ENCODE measurements around the gene UACA.
"Not testable (repeated sequence)": the region's sequence is repeated elsewhere in the genome, so short reads cannot be mapped to it uniquely, and the experiment has no call there.

The UACA gene

GRCh38 chr15:70704166-70704565 lies 59.2 kb downstream of the UACA start:
- DNase-seq = no peak

- no peak for DNase-seq
Observed at GRCh38 chr15:70703096-70703878, 60.1 kb downstream of the UACA start.

GRCh38 chr15:70702584-70702983 lies 60.8 kb downstream of the UACA start:
- no peak for DNase-seq

- no peak for DNase-seq
Observed at GRCh38 chr15:70701891-70702568, 61.3 kb downstream of the UACA start.

GRCh38 chr15:70701171-70701570 lies 62.2 kb downstream of the UACA start:
- no peak for DNase-seq

- no peak for DNase-seq
Observed at GRCh38 chr15:70699890-70700289, 63.5 kb downstream of the UACA start.

GRCh38 chr15:70698836-70699390 lies 64.4 kb downstream of the UACA start:
- DNase-seq = no peak

GRCh38 chr15:70698426-70698825 lies 64.9 kb downstream of the UACA start:
- DNase-seq = no peak

GRCh38 chr15:70690491-70691276 lies 72.7 kb downstream of the UACA start:
- DNase-seq = no peak

GRCh38 chr15:70690021-70690420 lies 73.3 kb downstream of the UACA start:
- no peak for DNase-seq

GRCh38 chr15:70687482-70687881 lies 75.9 kb downstream of the UACA start:
- DNase-seq = no peak

- DNase-seq = no peak
Observed at GRCh38 chr15:70680817-70681216, 82.5 kb downstream of the UACA start.

- no peak for DNase-seq
Observed at GRCh38 chr15:70679919-70680231, 83.5 kb downstream of the UACA start.

- no peak for DNase-seq
Observed at GRCh38 chr15:70672081-70672480, 91.3 kb downstream of the UACA start.

GRCh38 chr15:70670680-70671079 lies 92.7 kb downstream of the UACA start:
- DNase-seq = no peak

GRCh38 chr15:70669966-70670658 lies 93.2 kb downstream of the UACA start:
- no peak for DNase-seq

GRCh38 chr15:70669006-70669602 lies 94.3 kb downstream of the UACA start:
- DNase-seq = no peak

- no peak for DNase-seq
Observed at GRCh38 chr15:70665599-70665998, 97.8 kb downstream of the UACA start.

GRCh38 chr15:70664494-70664893 lies 98.9 kb downstream of the UACA start:
- DNase-seq = no peak

GRCh38 chr15:70663069-70663468 lies 100.3 kb downstream of the UACA start:
- not testable (repeated sequence) for DNase-seq

GRCh38 chr15:70659662-70660061 lies 103.7 kb downstream of the UACA start:
- no peak for DNase-seq

- no peak for DNase-seq
Observed at GRCh38 chr15:70658641-70659040, 104.7 kb downstream of the UACA start.

GRCh38 chr15:70653426-70653825 lies 109.9 kb downstream of the UACA start:
- no peak for DNase-seq

All from stimulated activated naive CD4-positive, alpha-beta T cell treated with Interleukin-2 at 50 U/mL for 16 hours (primary cell).